ENCODE results near the gene NELFCD. TPM values are rescaled to one million over a fixed set of nuclear protein-coding genes. Genes with fewer than 3 reads are reported as not detected.

The NELFCD gene
- total and polyA plus RNA-seq, 4 experiments from 2014 or later, result 72.6 to 93.3 (median 82.8) TPM

DNA sequence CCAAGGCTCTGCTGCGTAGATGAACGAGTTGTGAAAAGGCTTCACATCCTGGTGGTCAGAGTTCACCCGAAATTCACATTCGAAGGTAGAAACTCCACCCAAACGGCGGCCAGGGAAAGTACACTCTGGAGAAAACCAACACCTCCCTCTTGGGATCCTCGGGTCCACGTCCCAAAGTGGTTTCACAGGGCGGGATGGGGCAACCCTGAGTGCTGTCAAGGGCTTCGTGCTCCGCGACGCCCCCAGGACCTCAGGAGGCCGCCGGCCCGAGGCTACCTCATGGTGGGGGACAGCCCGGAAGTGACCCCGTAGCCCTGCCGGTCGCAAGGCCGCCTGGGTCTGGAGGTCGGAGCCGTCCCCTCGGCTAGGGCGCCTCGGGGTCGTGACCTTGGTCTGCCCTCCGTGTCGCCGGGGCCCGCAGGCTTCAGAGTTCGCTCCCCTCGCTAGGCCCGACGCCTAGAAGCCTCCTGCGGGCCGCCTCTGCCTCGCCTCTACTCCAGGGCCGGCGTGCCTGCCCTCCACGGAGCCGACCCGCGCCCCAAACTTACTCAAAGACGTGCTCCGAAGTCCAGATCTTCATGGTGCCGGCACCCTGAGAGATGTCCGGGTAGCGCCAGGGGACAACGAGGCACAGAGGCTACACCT lies 61.2 kb downstream of the NELFCD start, which contains the start of gene PRELID3B:
Gene PRELID3B (minus strand): TSS at position 636 of the 645 bp plus-strand sequence. CDS start 56 bp downstream, at position 580.
- Mint-ChIP-seq H3K27me3 (no peaks in the 10 kb centered on the region), H3K4me3 (peak within 1 kb of the TSS; percentile 84 to 95 (median 92)), H3K9me3 (no peaks in the 10 kb centered on the region), H3K36me3 (peaks cover 5 to 19% of the 10 kb centered on the region in 2 donors), H3K4me1 (peaks cover 29 to 58% (median 46%) of the 10 kb centered on the region in 4 donors), H3K27ac (peak within 1 kb of the TSS; percentile 91 to 97 (median 97))
- CTCF ChIA-PET (ENCODE audit: partially characterized antibody), result interaction anchor here (1.3 to 2.2 kb wide), 7 partner anchors 8 to 180 kb away, joined by 3 to 12 read pairs (median 5); partner anchors contain the start of gene ATP5F1E
- H3K27ac ChIP-seq (ENCODE audit: low read depth, low read length), result peak within 1 kb of the TSS; percentile 92
- H3K4me1 ChIP-seq (ENCODE audit: insufficient read depth, low read length), result peaks cover 58% of the 10 kb centered on the region
- no peaks in the 10 kb centered on the region for H3K27me3 ChIP-seq (ENCODE audit: insufficient read depth, low read length)
- peaks cover 10% of the 10 kb centered on the region for H3K36me3 ChIP-seq (ENCODE audit: insufficient read depth, low read length)
- DNase-seq, result peak in 3 of 5 donors; percentile 19 to 58 (median 29)
- POLR2A ChIA-PET (ENCODE audit: partially characterized antibody), result interaction anchor here (1.0 to 4.9 kb wide), 10 partner anchors 10 to 391 kb away, joined by 3 to 104 read pairs (median 5); partner anchors contain the start of genes ATP5F1E, STX16 and ZNF831
- intact Hi-C loops (cut with micrococcal nuclease), result loop anchor here (1.0 to 5.0 kb wide), 3 partner anchors 10 to 389 kb away; partner anchors contain the start of gene ATP5F1E
- H3K4me3 ChIP-seq (ENCODE audit: low read length in 2 of 2), result peak within 1 kb of the TSS; percentile 65 to 91
- no peaks in the 10 kb centered on the region for H3K9me3 ChIP-seq (ENCODE audit: control insufficient read depth in 1 of 2, low read length in 2 of 2)

DNA sequence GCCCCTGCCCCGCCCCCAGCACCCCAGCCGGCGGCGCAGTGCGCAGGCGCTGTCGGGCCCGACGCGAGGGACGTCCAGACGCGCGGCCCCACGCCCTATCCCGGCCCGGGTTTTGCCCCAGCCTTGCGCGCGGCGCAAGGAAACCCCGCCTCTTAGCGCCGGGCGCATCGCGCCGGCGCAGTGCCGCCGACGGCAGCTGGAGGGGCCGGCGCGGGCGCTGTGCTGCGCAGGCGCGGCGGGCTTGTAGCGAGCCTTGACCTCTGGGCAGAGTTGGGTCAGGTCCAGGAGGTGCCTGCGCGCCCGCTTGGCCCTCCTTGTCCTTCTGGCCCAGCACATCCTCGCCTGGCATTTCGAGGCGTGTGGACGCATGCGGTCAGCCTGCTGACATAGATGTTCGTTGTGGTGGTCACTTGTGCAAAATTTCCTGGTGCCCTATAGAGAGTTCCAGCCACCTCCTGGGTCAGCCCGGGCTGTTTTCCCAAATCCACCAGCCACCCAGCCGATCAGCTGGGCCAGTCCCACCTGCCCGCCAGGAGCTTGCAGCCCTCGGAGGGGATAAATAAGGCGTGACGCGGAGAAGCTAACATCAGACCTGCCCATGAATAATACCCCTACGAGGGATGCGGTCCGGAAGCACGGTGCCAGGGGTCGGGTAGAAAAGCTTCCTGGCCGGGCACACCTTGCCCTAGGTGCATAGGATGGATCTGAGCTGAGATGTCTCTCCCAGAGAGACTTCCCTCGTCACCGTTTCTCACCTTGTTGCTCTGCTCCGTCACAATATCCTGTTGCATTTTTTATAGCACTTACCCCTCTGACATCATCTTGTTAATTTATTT lies 62.0 kb downstream of the NELFCD start:
- peak overlapping the region; percentile 84 to 95 (median 92) for H3K4me3 Mint-ChIP-seq
- Histone ChIP-seq H3K27ac (ENCODE audit: low read depth, low read length) (peak overlapping the region; percentile 92), H3K4me3 (ENCODE audit: low read length in 2 of 2) (peak overlapping the region; percentile 65 to 91), H3K27me3 (ENCODE audit: insufficient read depth, low read length) (no peaks in the 10 kb centered on the region), H3K4me1 (ENCODE audit: insufficient read depth, low read length) (peaks cover 51% of the 10 kb centered on the region), H3K36me3 (ENCODE audit: insufficient read depth, low read length) (peaks cover 3% of the 10 kb centered on the region), H3K9me3 (ENCODE audit: control insufficient read depth in 1 of 2, low read length in 2 of 2) (no peaks in the 10 kb centered on the region)
- H3K4me1 Mint-ChIP-seq, result peaks cover 31 to 59% (median 48%) of the 10 kb centered on the region in 4 donors
- peak; percentile 92 to 96 (median 95) for DNase-seq
- peaks cover under 1 to 12% of the 10 kb centered on the region in 2 donors for H3K36me3 Mint-ChIP-seq
- peak overlapping the region; percentile 91 to 97 (median 97) for H3K27ac Mint-ChIP-seq
- no peaks in the 10 kb centered on the region for H3K27me3 Mint-ChIP-seq
- H3K9me3 Mint-ChIP-seq, result peaks cover 0 to 2% (median 0%) of the 10 kb centered on the region in 8 donors
- CTCF ChIA-PET (ENCODE audit: partially characterized antibody), result interaction anchor here (0.8 to 2.2 kb wide), 7 partner anchors 9 to 179 kb away, joined by 3 to 12 read pairs (median 4); partner anchors contain the start of gene ATP5F1E
- POLR2A ChIA-PET (ENCODE audit: partially characterized antibody), result interaction anchor here (1.0 to 4.9 kb wide), 19 partner anchors 10 to 736 kb away, joined by 3 to 104 read pairs (median 4); partner anchors contain the start of genes ATP5F1E, STX16, VAPB and ZNF831
- intact Hi-C loops (cut with micrococcal nuclease), result loop anchor here (1.0 to 5.0 kb wide), 3 partner anchors 11 to 390 kb away; partner anchors contain the start of gene ATP5F1E

DNA sequence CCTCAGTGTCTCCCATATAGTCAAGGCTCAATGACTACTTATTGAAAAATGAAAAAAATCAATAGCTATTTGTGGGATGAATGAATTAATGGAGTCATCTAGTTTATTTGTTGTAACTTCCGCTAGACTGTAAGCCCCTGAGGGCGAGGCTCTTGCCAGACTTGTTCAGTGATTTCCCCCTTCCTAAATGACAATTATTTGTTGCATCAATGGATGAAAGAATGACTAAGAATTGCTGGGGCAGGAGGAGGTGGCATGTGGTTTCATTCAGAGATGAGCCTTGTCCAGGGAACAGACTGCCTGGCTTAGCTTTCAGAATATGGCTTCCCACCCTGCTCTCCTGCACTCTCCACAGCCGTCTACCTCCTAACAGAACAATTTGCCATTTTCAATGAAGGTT lies 62.6 kb downstream of the NELFCD start:
- peak overlapping the region; percentile 92 for H3K27ac ChIP-seq (ENCODE audit: low read depth, low read length)
- peaks cover 45% of the 10 kb centered on the region for H3K4me1 ChIP-seq (ENCODE audit: insufficient read depth, low read length)
- Mint-ChIP-seq H3K27me3 (no peaks in the 10 kb centered on the region), H3K4me3 (peak overlapping the region; percentile 70 to 93 (median 86)), H3K27ac (peak overlapping the region; percentile 91 to 97 (median 95)), H3K36me3 (peaks cover 0 to 8% of the 10 kb centered on the region in 2 donors), H3K4me1 (peaks cover 35 to 65% (median 51%) of the 10 kb centered on the region in 4 donors), H3K9me3 (peaks cover 0 to 2% (median 0%) of the 10 kb centered on the region in 8 donors)
- H3K4me3 ChIP-seq (ENCODE audit: low read length in 2 of 2), result no peak overlapping the region
- DNase-seq, result peak in 1 of 5 donors; percentile 52
- ChIA-PET CTCF (ENCODE audit: partially characterized antibody) (interaction anchor here (0.8 to 2.2 kb wide), 7 partner anchors 9 to 178 kb away, joined by 3 to 12 read pairs (median 4); partner anchors contain the start of gene ATP5F1E), POLR2A (ENCODE audit: partially characterized antibody) (interaction anchor here (1.0 to 4.9 kb wide), 15 partner anchors 11 to 737 kb away, joined by 3 to 104 read pairs (median 4); partner anchors contain the start of genes ATP5F1E, STX16, VAPB and ZNF831)
- H3K9me3 ChIP-seq (ENCODE audit: control insufficient read depth in 1 of 2, low read length in 2 of 2), result no peaks in the 10 kb centered on the region
- H3K27me3 ChIP-seq (ENCODE audit: insufficient read depth, low read length), result no peaks in the 10 kb centered on the region
- H3K36me3 ChIP-seq (ENCODE audit: insufficient read depth, low read length), result no peaks in the 10 kb centered on the region
- intact Hi-C loops (cut with micrococcal nuclease), result loop anchor here (2.0 to 5.0 kb wide), 2 partner anchors 79 to 391 kb away; no protein-coding TSS in a partner anchor

DNA sequence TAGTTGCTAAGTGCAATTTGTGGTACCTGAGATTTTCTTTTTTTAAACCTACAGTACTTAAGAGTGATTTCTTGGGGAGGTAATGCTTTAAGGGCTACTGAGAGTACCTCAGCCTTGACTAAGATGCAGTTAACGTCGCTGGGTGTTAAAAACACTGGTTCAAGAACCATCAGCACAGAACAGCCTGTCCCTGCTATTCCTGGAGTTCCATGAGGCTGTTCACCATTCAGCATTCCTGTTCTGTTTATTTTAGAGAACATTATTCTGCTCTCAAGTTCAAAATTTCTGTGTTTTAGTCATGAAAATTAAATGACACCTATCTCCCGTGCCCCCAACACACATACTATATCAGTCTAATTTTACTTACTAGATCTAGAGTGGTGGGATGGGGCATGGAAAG lies 63.2 kb downstream of the NELFCD start:
- DNase-seq, result no peak
- Histone ChIP-seq H3K27ac (ENCODE audit: low read depth, low read length) (no peak overlapping the region), H3K9me3 (ENCODE audit: control insufficient read depth in 1 of 2, low read length in 2 of 2) (no peaks in the 10 kb centered on the region), H3K36me3 (ENCODE audit: insufficient read depth, low read length) (no peaks in the 10 kb centered on the region), H3K27me3 (ENCODE audit: insufficient read depth, low read length) (no peaks in the 10 kb centered on the region), H3K4me1 (ENCODE audit: insufficient read depth, low read length) (peaks cover 39% of the 10 kb centered on the region), H3K4me3 (ENCODE audit: low read length in 2 of 2) (no peak overlapping the region)
- ChIA-PET POLR2A (ENCODE audit: partially characterized antibody) (interaction anchor here (1.0 to 4.9 kb wide), 3 partner anchors 12 to 155 kb away, joined by 4 to 104 read pairs (median 19); partner anchors contain the start of gene ATP5F1E), CTCF (ENCODE audit: partially characterized antibody) (interaction anchor here (2.1 to 2.2 kb wide), 2 partner anchors 11 to 178 kb away, joined by 9 to 12 read pairs; no protein-coding TSS in a partner anchor)
- H3K4me1 Mint-ChIP-seq, result peaks cover 30 to 64% (median 46%) of the 10 kb centered on the region in 4 donors
- H3K36me3 Mint-ChIP-seq, result peaks cover 0 to 4% of the 10 kb centered on the region in 2 donors
- intact Hi-C loops (cut with micrococcal nuclease), result loop anchor here (5.0 kb wide), 1 partner anchor 78 kb away; no protein-coding TSS in a partner anchor
- H3K9me3 Mint-ChIP-seq, result peaks cover 0 to 2% (median 0%) of the 10 kb centered on the region in 8 donors
- no peaks in the 10 kb centered on the region for H3K27me3 Mint-ChIP-seq
- peak overlapping the region in 4 of 7 donors; percentile 91 to 97 (median 95) for H3K27ac Mint-ChIP-seq
- peak overlapping the region in 1 of 8 donors; percentile 49 for H3K4me3 Mint-ChIP-seq

Other genes starting within 250 kb of the NELFCD start
- gene GNAS-AS1, start 130.4 kb upstream of the NELFCD start, total RNA-seq, result 1 to 10 TPM in 1 of 2 experiments, under 1 TPM in 1; 0.94 to 1.1 TPM
- gene GNAS-AS1, start 130.4 kb upstream of the NELFCD start, polyA plus RNA-seq, result not detected
- gene GNAS, start 128.5 kb upstream of the NELFCD start, total RNA-seq, result 100 to 1,000 TPM; 641 to 645 TPM
- gene GNAS, start 128.5 kb upstream of the NELFCD start, polyA plus RNA-seq, result 100 to 1,000 TPM in 1 of 2 donors, 10 to 100 TPM in 1; 70.1 to 184 TPM
- gene CTSZ, start 26.0 kb downstream of the NELFCD start, total RNA-seq, result 10 to 100 TPM; 34.8 to 37.3 TPM
- 1 to 10 TPM in 1 of 2 donors, under 1 TPM in 1; 0.76 to 3.4 TPM for gene CTSZ, start 26.0 kb downstream of the NELFCD start, polyA plus RNA-seq
- gene TUBB1, start 38.2 kb downstream of the NELFCD start, total RNA-seq, result not detected
- gene TUBB1, start 38.2 kb downstream of the NELFCD start, polyA plus RNA-seq, result not detected
- gene ATP5F1E, start 51.1 kb downstream of the NELFCD start, total RNA-seq, result 10 to 100 TPM; 77.2 to 84.5 TPM
- gene ATP5F1E, start 51.1 kb downstream of the NELFCD start, polyA plus RNA-seq, result 100 to 1,000 TPM in 1 of 2 donors, 10 to 100 TPM in 1; 76.9 to 102 TPM
- gene PRELID3B, start 61.5 kb downstream of the NELFCD start, total RNA-seq, result 10 to 100 TPM; 47.0 to 53.5 TPM
- 10 to 100 TPM; 35.7 to 54.7 TPM for gene PRELID3B, start 61.5 kb downstream of the NELFCD start, polyA plus RNA-seq
- gene ZNF831, start 182.6 kb downstream of the NELFCD start, total RNA-seq, result 10 to 100 TPM; 46.8 to 49.0 TPM
- 10 to 100 TPM in 1 of 2 donors, 1 to 10 TPM in 1; 7.8 to 12.1 TPM for gene ZNF831, start 182.6 kb downstream of the NELFCD start, polyA plus RNA-seq

Data from CD4-positive, alpha-beta memory T cell (primary cell).